ENCODE data around the gene MAN2B1. TPM values are rescaled to one million over a fixed set of nuclear protein-coding genes. Genes with fewer than 3 reads are reported as not detected.

Gene MAN2B1
- total and polyA plus RNA-seq, 2 of the 13 experiments (the other 11 are each of a cell fraction or from before 2014, with no cell fraction given) = 23.6 to 23.8 TPM

GRCh38 chr19:12607631-12608030 lies 58.9 kb downstream of the MAN2B1 start (continued):
- TF ChIP-seq E2F1 (CRISPR knock-in tag; IDR thresholded peaks at IDR 0.05) (no peak), ZNF260 (CRISPR knock-in tag; IDR thresholded peaks at IDR 0.05; ENCODE audit: borderline replicate concordance, low read depth) (no peak), ZFP36L1 (CRISPR knock-in tag; IDR thresholded peaks at IDR 0.05) (no peak)

GRCh38 chr19:12606796-12607195 lies 59.7 kb downstream of the MAN2B1 start:
- Histone ChIP-seq H3K9ac (ENCODE audit: insufficient read depth, low read depth, low read length) (no peak overlapping the region), H3K4me2 (ENCODE audit: low read depth, low read length) (no peak overlapping the region), H4K20me1 (ENCODE audit: insufficient read depth, low read length) (no peaks in the 10 kb centered on the region), H3K27ac (ENCODE audit: extremely low read length, insufficient read depth, low read length) (no peak overlapping the region), H3K27me3 (ENCODE audit: control insufficient read depth in 1 of 2, insufficient read depth in 2 of 2, low read length in 2 of 2) (no peaks in the 10 kb centered on the region; a peak in 1 of 5 replicates), H3K4me1 (ENCODE audit: insufficient read depth, low read length) (peaks cover 7% of the 10 kb centered on the region; the same call in 1 of the 2 replicates), H3K79me2 (ENCODE audit: insufficient read depth, low read length) (peaks cover 18% of the 10 kb centered on the region), H3K36me3 (replicated peaks in 1 of 2; ENCODE audit: control insufficient read depth in 1 of 2, insufficient read depth in 2 of 2, low read length in 2 of 2) (peaks cover 0 to 19% of the 10 kb centered on the region in 2 experiments; a peak in 2 of 5 replicates), H3K9me3 (ENCODE audit: low read length) (no peaks in the 10 kb centered on the region), H2AFZ (ENCODE audit: low read length) (no peak overlapping the region), H3K4me3 (replicated peaks in 1 of 3; ENCODE audit: insufficient read depth in 1 of 3, low read depth in 2 of 3, low read length in 3 of 3) (no peak overlapping the region)
- intact Hi-C loops (cut with micrococcal nuclease; ENCODE audit: unreplicated experiment) = no loop called here
- no peak for FAIRE-seq
- DNase-seq (ENCODE audit: low spot score) = no peak
- in situ Hi-C loops (cut with HindIII; ENCODE audit: extremely low pct_ligation_motif_present, low pct_unique_long_range_greater_than_20kb) = no loop called here
- CTCF ChIA-PET (ENCODE audit: low intra/inter-chr PET ratio, low total read pairs) = no interaction called here
- 100% methylated on average over 1 of the region's 1 CpG for WGBS (ENCODE audit: low lambda C conversion rate)
- no TSS peak for BruUV-seq (replicated peaks)
- POLR2A ChIA-PET = no interaction called here
- ATAC-seq = no peak
- TF ChIP-seq RARG (CRISPR knock-in tag; IDR thresholded peaks at IDR 0.05; ENCODE audit: low read depth) = no peak
- TF ChIP-seq PITX1 (CRISPR knock-in tag; IDR thresholded peaks at IDR 0.05) = no peak
- TF ChIP-seq NPAS2 (CRISPR knock-in tag; IDR thresholded peaks at IDR 0.05; ENCODE audit: borderline replicate concordance) = no peak

- no peak overlapping the region for H3K4me3 ChIP-seq (replicated peaks in 1 of 3; ENCODE audit: insufficient read depth in 1 of 3, low read depth in 2 of 3, low read length in 3 of 3)
- POLR2A ChIA-PET = no interaction called here
- no TSS peak for BruUV-seq (replicated peaks)
- H3K27me3 ChIP-seq (ENCODE audit: control insufficient read depth in 1 of 2, insufficient read depth in 2 of 2, low read length in 2 of 2) = no peaks in the 10 kb centered on the region
- peaks cover 0 to 25% of the 10 kb centered on the region in 2 experiments; a peak in 2 of 5 replicates for H3K36me3 ChIP-seq (replicated peaks in 1 of 2; ENCODE audit: control insufficient read depth in 1 of 2, insufficient read depth in 2 of 2, low read length in 2 of 2)
- H3K4me2 ChIP-seq (ENCODE audit: low read depth, low read length) = no peak overlapping the region
- in situ Hi-C loops (cut with HindIII; ENCODE audit: extremely low pct_ligation_motif_present, low pct_unique_long_range_greater_than_20kb) (no loop called here), intact Hi-C loops (cut with micrococcal nuclease; ENCODE audit: unreplicated experiment) (no loop called here)
- no peak overlapping the region for H3K9ac ChIP-seq (ENCODE audit: insufficient read depth, low read depth, low read length)
- no peaks in the 10 kb centered on the region for H4K20me1 ChIP-seq (ENCODE audit: insufficient read depth, low read length)
- no peak overlapping the region for H2AFZ ChIP-seq (ENCODE audit: low read length)
- ATAC-seq (no peak), DNase-seq (ENCODE audit: low spot score) (no peak), FAIRE-seq (no peak)
- no peak overlapping the region for H3K27ac ChIP-seq (ENCODE audit: extremely low read length, insufficient read depth, low read length)
- H3K79me2 ChIP-seq (ENCODE audit: insufficient read depth, low read length) = peaks cover 3% of the 10 kb centered on the region
- CTCF ChIA-PET (ENCODE audit: low intra/inter-chr PET ratio, low total read pairs) = no interaction called here
- no peaks in the 10 kb centered on the region for H3K9me3 ChIP-seq (ENCODE audit: low read length)
- WGBS (ENCODE audit: low lambda C conversion rate) = 75% methylated on average over 1 of the region's 1 CpG
- no peaks in the 10 kb centered on the region for H3K4me1 ChIP-seq (ENCODE audit: insufficient read depth, low read length)
- TF ChIP-seq ATF5 (CRISPR knock-in tag; IDR thresholded peaks at IDR 0.05; ENCODE audit: low read depth) (no peak), ARNTL (CRISPR knock-in tag; IDR thresholded peaks at IDR 0.05) (no peak)
Observed at GRCh38 chr19:12603714-12604113, 62.8 kb downstream of the MAN2B1 start.

Measured in HepG2 (cell line).